HG03521 (cell line): ENCODE measurements around the gene CCDC149.

Source experiments
- ATAC-seq: cut with Tn5 transposase; IDR thresholded peaks from one replicate; pipeline ENCODE4 v1.9.1; 2021; ENCODE audit warnings: mild to moderate bottlenecking, moderate library complexity; ENCODE audit not compliant: unreplicated experiment

The CCDC149 gene

GRCh38 chr4:24881508-24882196, 31.2 kb downstream of the CCDC149 start:
- no peak for ATAC-seq

DNA sequence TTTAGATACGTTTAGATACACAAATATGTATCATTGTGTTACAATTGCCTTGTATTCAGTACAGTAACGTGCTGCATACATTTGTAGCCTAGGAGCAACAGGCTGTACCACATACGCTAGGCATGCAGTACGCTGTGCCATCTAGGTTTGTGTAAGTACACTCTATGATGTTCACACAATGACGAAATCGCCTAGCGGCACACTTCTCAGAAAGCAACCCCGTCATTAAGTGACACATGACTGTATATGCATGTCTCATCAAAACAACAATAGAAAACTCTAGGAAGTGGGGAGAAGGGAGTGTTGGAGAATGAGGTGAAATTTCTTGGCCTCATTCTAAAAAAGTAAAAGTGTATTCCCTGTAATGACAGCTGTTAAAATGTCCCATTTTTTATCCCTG, 32.7 kb downstream of the CCDC149 start:
- no peak for ATAC-seq

DNA sequence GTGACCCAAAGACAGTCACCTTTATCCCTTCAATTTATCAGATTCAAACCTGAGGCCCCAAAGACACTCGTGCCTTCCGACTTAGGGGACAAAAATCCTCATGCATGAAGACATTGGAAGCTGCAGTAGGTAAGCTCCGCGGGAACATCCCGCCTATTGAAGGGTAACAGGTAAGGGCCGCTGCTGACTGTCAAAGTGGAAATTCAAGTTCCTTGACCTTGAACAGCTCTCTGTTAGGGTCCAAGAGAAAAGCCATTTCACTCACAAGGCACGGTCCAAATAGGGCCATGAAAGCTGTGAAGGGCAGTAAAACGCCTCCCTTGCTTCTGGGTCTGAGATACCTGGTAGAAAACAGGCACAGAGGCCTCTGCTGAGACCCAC, 34.2 kb downstream of the CCDC149 start:
- ATAC-seq = no peak

DNA sequence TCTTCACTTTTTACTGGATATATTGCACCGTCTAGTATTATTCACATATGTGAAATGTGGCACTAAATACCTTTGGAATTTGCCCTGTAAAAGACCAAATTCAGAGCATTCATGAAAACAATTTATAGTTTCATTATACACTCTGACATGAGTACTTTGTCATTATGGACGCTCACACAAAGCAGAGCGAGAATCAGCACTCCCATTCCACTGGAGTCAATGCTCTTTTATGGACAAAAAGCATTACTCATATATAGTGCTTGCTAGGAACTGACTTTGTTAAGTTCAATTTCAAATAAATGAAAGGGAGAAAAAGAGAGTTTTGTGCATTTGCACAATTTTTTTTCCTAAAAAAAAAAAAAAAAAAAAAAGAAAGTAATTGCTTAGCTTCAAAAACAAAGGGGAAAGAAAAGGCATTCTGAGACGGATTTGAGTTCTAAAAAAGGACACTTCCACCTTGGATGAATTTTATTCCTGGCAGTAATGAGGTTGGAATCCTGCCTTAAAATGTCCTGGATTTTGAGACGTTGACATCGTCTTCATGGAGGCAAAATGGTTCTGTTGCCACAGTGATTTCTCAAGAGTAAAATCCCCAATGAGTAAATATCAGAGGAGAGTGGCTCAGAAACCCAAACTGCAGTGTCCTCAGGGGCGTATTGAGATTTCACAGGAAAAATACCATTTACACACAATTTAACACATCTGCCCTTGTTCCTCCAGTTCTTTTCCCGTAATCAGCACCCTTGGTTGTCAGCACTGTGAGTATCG, 34.8 kb downstream of the CCDC149 start:
- ATAC-seq = no peak

DNA sequence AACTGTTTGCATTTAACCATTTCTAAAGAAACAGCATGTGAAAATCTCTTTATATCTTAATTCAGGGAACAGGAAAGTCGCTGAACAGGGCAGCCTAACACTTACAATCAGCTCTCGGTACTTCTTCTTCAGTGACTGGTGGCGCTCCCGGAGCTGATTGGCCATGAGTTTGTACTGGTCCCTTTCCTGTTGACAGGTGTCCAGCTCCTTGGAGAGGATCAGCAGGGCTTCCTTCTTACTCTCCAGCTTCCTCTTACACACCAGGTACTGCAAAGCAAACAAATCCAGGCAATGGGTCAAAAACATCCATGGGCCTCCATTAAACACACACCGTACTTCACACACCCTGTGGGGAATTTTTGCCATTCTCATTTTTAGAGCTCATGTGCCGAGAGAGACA, 36.4 kb downstream of the CCDC149 start:
- no peak for ATAC-seq

DNA sequence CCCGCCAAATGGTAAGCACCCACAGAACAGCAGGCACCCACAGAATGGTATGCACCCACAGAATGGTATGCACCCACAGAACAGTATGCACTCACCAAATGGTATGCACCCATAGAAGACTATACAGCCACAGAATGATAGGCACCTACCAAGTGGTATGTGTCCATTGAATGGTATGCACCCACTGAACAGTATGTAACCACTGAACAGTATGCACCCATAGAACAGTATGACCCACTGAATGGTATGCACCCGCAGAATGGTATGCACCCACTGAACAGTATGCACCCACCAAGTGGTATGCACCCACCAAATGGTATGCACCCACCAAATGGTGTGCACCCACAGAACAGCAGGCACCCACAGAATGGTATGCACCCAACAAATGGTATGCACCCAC, 40.1 kb downstream of the CCDC149 start:
- no peak for ATAC-seq

- no peak for ATAC-seq
These were observed 41.6 kb downstream of the CCDC149 start for GRCh38 chr4:24871210-24871609.

DNA sequence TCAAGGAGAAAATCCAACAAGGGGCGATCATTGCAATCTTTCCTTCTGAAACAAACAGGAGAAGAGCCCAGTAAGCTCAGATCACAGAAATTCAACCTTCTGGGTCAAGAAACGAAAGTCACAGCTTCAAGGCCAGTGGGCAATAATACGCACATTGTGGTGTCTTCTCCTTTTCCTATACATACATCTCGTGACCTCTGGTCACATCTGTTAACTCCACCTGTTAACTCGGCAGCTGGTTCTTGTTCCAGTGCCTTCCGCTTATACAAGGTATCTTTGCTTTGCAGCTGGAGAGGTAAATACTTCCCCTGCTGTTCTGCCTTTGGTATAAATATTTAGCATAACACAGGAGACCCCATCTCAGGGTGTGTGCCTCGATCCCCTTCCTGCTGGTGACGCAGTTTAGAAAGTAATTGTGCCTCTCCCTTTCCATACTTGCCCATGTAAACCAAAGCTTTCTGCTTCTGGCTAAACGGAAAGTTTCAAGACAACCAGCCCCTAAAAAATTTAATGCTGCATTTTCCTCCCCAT, 45.0 kb downstream of the CCDC149 start:
- ATAC-seq = no peak

- ATAC-seq = no peak
These were observed 45.6 kb downstream of the CCDC149 start for GRCh38 chr4:24867251-24867650.

DNA sequence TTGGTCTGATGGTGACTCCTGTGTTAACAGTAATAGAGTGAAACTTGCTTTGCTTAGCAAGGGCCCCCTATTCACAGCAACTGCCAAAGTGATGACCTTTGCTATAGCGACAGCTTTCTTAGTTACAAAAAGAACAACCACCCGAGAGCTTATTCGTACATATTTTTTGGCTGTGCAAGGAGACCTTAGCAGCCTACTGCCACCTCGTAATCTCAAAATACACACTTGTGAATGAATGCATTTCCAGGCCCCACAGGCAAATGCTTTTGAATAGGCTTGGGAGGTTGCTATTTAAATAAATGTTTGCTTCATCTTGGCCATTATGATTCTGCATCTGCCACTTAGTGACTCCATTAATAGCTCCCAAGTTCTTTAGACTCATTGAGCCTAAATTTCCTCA, 47.4 kb downstream of the CCDC149 start:
- no peak for ATAC-seq

GRCh38 chr4:24863799-24864198, 49.0 kb downstream of the CCDC149 start:
- no peak for ATAC-seq

GRCh38 chr4:24862073-24862751, 50.6 kb downstream of the CCDC149 start:
- no peak for ATAC-seq

DNA sequence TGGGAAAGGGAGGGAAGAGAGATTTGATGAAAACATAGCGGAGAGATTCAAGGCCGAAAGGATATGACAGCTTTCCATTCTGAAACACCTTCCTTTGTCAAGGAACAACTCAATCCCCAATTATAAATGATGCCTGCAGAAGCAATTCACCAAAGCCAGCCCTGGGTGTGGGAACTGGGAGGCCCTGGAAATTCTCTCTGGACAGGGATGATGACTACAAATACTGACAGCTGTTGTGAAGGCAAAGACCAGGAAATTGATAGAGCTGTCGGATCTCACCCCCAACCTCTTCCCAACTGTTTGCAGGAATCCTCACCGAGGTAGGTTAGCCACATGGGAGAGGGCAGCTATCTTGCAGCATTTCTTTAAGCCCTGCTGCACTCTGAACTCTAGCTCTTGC, 54.3 kb downstream of the CCDC149 start:
- ATAC-seq = no peak

DNA sequence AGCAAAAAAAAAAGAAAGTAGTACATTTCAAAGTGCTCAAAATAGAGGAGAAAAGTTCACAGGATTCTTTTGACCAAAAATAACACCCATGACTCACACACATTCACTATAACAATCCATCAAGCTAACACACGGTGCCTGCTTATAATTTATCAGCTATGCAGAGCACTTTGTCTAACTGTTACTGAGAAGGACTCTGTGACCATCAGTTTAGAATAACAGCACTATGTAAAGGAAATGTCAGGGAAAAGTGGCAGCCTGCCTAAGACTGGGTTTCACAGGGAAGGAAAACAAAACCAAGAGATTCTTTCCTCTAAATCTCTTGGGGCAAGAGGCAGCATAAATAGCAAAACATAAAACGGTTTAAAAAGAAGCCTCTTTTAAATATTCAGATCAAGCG, 54.8 kb downstream of the CCDC149 start:
- ATAC-seq = no peak

DNA sequence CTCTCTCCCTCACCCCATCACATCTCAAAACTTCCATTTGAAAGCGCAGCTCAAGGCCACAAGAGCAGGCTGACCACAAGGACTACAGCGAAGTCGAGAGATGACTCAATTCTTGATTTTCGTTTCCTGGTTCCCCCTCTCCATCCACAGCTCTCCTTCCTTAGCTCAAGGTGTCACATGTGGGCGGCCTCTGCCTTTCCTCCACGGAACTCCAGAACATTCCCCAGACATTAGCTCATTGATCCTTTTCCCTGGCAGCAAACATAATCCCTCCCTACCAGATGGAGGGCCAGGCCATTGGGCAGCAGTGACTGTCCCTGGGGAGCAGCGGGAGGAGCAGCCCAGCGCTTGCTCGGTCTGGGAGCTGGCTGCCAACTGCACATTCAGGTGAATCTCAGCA, 56.3 kb downstream of the CCDC149 start:
- peak; percentile 98 for ATAC-seq

DNA sequence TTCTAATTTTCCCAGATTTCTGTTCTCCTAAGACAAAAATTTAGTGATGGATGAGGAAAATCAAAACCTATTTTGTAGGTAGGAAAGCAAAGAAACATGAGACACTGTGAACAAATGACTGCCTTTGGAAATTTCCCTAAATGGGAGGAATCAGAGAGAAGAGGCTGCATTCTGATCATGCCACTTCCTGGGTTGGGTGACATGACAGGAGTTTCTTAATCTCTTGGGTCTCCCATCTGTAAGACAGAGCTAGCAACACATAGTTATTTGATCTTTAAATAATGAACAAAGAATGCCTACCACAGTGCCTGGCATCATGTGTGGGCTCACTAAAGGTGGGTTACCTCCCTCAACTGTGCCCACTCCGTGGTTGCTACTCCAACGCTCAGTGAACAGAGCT, 57.1 kb downstream of the CCDC149 start:
- no peak for ATAC-seq

- no peak for ATAC-seq
These were observed 59.7 kb downstream of the CCDC149 start for GRCh38 chr4:24853142-24853541.

GRCh38 chr4:24850674-24851073, 62.2 kb downstream of the CCDC149 start:
- no peak for ATAC-seq

- no peak for ATAC-seq
These were observed 63.1 kb downstream of the CCDC149 start for GRCh38 chr4:24849756-24850155.

- no peak for ATAC-seq
These were observed 63.5 kb downstream of the CCDC149 start for GRCh38 chr4:24849351-24849750.

DNA sequence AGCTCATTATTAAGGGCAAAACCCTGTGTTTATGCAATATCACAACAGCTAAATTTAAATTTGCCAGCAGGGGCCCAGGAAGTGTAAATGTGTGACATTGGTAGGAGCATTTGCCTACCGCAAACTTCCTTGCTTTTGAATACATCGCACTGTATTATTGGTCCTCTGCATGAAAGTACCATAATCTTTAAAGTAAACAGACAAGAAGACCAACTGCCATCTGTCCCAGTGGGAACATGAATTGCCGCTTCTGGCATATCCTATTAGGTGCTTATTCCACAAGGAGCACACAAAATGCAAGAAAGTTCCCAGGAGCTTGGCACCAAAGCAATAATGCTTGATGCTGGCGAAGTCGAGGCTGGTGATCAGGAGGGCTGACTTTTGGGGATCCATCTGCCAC, 66.1 kb downstream of the CCDC149 start:
- no peak for ATAC-seq

DNA sequence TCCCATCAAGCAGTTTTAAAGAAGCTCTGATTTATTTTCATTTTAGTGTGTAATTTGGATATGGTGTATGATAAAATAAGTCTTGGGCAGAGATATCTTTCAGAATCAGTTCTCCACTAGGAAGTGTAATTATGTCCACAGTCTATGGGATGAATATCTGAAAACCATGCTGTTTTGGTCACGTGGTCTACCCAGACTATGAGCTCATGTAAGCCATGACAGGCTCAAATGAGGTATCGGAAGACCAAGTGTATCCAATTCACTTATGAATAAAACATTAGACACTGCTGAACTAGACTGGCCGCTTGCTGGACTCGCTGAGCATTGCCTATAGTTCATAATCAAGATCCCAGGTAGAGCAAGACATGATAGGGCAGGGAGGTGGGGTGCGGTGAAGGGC, 66.9 kb downstream of the CCDC149 start:
- ATAC-seq = no peak
